ENCODE data around the gene TYW1B.
"Not testable (repeated sequence)": the region's sequence is repeated elsewhere in the genome, so short reads cannot be mapped to it uniquely, and the experiment has no call there.

- TF ChIP-seq, protein P1, sequence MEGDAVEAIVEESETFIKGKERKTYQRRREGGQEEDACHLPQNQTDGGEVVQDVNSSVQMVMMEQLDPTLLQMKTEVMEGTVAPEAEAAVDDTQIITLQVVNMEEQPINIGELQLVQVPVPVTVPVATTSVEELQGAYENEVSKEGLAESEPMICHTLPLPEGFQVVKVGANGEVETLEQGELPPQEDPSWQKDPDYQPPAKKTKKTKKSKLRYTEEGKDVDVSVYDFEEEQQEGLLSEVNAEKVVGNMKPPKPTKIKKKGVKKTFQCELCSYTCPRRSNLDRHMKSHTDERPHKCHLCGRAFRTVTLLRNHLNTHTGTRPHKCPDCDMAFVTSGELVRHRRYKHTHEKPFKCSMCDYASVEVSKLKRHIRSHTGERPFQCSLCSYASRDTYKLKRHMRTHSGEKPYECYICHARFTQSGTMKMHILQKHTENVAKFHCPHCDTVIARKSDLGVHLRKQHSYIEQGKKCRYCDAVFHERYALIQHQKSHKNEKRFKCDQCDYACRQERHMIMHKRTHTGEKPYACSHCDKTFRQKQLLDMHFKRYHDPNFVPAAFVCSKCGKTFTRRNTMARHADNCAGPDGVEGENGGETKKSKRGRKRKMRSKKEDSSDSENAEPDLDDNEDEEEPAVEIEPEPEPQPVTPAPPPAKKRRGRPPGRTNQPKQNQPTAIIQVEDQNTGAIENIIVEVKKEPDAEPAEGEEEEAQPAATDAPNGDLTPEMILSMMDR (conservative IDR thresholded peaks at IDR 0.05 in 1 of 2, IDR thresholded peaks at IDR 0.05 in 1 of 2; ENCODE audit: low read depth in 1 of 2, low read length in 2 of 2): not testable (repeated sequence)
- not testable (repeated sequence) for TF ChIP-seq EZH2 (IDR thresholded peaks at IDR 0.05; ENCODE audit: low read length, missing control alignments)
Measured at GRCh38 chr7:72556733-72557132, 271.3 kb downstream of the TYW1B start.

Data from fibroblast of lung (primary cell).